D341Med (cell line): ENCODE measurements around the gene BRSK2.

Source experiments
- DNase-seq: peaks from one replicate; pipeline ENCODE4 v3.0.0; 2012; ENCODE audit warnings: low spot score

The BRSK2 gene

DNA sequence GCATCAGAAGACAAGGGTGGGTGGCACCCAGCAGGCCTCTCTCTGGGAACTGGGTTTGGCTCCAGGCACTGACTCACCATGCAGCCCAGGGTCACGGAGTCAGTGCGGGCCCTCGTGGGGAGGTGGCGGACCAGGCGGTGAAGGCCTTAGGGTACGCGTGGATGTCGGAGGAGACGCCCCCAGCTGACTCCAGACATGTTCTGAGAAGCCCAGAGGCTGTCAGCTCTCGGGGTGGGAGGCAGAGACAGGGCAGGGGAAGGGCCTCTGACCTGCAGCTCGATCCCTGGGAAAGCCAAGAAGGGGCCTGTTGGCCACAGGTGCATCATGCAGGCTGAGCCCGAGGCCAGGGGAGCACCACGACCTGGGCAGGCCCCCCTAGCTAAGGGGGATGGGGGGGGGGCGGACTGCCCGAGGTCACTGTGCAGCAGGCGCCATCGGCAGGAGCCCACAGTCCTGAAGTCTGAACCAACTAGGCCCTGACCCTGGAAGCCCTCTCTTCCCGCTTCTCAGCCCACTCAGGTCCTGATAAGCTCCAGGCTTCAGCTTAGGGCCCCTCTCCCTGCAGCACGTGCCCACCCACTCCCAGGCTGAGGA, 78.8 kb downstream of the BRSK2 start:
- DNase-seq = no peak

DNA sequence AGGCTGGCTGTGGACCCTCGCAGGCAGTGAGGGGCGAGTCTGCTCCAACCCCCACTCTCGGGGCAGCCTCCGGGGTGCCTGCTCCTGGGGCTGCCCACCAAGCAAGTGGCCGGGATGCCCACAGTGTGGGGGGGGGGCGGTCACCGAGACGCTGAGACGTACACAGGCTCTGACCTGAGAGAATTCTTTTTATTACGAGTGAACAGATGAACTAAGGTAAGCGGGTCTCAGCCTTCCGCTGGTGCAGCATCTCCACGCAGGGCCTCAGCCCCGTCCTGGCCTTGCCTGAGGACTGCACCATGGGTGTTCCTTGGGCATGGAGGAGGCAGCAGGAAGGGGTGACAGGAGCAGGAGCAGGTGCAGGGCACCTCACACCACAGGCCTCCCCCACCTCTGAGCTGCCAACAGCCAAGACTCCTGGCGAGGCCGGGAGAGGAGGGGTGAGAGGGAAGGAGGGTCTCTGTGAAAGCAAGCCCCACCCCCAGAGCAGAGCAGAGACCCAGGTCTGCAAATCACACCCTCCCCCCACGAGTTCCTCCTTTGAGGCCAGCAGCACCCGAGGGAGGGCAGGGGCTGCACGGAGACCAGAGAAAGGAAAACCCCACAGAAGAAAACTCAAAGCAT, 79.7 kb downstream of the BRSK2 start:
- DNase-seq = no peak

DNA sequence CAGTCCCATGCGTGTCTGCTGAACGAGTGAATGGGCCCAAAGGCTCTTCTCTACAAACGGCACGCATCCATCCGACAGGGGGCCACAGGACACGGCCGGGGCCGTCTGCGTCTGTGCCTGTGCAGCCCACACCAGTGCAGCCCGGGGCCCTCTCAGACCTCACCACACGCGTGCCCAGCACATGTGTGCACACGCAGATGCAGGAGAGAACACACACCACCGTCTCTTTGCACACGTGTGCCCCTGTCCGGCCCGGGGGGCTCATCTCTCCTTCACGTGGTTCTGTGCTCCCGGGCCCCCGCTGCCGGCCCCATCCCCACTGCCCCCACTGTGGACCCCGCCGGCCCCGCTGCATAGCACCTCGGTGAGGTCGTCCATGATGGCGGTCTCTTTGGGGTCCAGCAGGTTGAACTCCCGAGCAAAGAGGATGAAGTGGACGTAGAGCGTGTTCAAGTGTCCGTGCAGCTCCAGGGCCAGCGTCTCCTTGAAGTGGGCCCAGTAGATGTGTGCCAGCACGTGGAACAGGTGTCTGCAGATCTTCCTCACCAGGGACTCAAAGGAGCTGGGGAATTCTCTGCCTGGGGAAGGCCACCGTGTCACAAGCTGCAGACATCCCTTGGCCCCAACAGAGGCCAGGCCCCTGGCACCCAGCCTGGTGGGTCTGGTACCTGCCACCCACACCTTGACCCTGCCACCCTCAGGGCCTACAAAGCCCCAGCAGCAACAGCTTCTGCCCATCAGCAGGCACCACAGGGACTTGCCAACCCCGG, 80.4 kb downstream of the BRSK2 start:
- DNase-seq = no peak

DNA sequence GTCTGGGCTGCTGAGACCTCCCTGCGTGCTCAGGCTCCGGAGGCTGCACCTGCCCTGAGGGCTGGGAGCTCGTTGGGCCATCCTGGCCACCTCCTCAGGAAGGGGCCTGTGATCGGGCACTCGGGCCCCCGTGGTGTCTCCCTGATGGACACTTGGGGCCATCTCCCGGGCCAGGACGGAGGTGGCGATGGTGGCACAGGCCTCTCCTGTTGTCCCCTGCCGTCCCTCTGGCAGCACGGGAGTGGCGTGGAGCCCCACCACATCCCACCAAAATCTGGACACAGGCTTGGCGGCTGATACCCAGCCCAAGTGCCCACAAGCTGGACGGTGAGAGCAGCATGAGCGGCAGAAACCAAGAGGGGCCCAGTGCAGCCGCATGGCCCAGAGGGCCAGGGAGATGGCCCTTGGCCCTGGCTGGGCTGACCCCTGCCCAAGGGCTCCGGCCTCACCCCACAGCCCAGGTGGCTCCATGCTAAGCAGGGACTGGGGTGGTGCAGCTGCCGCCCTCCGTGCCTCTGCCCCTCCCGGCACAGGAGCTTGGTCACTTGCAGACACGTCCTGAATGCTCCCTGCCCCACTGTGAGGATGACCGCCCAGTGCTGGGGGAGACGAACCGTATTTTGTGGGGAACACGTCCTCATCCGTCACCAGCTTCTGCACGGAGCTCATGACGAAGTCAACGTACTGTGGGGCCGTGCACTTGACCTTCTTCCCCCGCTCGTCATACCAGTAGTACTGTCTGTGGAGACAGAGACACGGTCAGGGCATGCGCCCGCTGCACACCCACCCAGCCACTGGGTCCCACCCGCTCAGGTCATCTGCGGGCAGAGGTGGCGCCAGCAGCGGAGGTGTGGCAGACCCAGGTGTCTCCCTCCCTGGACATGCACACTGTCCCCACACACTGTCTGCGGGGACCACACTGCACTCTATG, 81.2 kb downstream of the BRSK2 start:
- no peak for DNase-seq

DNA sequence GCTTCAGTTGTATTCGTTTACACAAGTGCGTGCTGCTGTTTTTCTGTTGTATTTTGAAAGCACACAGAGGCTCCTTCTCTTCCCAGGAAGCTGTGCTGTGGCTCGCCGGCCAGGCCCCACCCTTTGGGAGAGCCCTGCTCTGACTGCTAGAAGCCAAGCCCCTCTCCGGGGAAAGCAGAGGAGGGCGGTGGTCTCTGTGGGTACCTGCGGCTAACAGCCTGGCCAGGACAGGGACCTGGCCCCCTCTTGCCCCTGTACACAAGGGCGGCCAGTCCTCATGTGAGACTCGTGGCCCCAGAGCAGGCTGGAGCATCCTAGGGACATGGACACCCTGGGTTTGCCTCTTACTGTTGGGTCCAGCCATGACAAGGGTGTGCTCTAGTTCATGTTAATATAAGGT, 82.0 kb downstream of the BRSK2 start:
- DNase-seq = no peak

DNA sequence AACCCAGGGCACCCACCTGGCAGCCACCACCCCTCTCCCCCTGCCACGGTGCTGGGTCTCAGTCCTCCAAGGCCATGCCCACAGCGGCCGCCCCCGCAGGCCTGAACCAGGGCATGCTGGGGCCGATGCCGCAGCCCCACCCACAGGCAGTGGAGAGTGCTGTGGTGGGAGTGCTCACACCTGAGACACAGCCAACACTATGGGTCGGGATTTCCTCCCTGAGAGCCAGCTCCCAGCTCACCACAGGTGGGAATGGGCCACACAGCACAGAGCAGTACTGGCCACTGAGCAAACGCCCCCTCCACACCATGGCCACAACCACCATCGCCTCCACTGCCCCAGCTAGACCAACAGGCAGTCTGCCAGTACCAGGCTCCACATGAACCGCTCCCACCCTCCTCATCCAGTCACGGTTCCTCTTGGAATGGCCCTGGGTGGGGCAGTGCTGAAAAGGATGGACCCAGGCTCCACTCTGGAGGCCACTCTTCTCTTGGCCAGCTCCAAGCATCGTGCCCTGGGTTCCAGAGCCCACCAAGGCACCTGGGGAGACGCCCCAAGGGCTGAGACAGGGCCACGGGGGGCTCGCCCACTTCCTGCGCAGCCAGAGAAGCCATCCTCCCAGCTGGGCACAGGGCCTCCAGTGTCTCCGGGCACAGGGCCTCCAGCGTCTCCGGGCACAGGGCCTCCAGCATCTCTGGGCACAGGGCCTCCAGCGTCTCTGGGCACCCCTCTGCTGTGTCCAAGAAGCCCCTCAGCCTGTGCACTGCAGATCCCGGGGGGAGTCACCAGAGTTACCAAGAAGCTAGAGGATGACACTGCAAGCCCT, 82.7 kb downstream of the BRSK2 start:
- DNase-seq = no peak

DNA sequence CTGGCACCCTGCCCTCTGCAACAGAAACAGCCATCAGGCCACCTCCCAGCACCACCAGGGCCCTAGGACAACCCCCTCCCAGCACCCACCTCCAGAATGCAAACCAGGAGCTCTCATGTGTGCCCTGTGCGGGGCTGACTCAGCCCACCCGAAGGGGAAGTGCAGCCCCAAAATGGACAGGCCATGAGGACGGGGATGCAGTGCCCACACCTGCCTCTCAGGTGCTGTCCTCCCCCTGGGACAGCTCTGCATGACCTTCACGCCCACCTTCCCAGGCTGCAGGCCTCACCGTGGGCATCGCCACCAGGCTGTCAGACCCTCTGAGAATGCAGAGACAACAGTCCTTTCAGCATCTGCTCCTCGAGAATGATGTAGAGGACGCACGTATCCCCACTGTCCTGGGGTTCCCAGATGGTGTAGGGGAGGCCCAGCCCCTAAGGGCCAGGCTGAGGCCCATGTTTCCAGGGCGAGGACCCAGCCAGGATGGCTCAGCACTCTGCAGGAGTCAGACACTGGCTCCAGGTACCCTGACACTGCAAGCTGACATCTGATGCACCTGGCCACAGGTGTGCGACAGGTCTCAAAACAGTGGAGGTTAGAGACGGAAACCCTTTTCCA, 83.4 kb downstream of the BRSK2 start:
- DNase-seq = no peak

DNA sequence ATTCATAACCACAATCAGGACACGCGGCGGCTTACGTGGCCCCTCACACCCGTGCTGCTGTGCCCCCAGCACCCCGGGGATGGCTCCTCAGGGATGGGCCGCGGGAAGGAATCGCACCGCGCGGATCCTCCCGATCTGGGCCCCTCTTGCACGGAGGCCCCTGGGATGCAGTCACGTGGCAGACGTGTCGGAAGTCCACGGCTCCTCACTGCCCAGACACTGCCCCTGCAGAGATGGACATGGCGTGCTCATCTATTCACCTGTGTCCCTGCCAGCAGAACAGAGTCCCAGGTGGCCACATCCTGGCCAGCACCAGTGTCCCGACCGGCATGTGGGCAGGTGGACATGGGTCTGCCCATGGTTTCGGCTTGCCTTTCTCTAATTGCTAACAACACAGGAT, 84.1 kb downstream of the BRSK2 start:
- DNase-seq = no peak

DNA sequence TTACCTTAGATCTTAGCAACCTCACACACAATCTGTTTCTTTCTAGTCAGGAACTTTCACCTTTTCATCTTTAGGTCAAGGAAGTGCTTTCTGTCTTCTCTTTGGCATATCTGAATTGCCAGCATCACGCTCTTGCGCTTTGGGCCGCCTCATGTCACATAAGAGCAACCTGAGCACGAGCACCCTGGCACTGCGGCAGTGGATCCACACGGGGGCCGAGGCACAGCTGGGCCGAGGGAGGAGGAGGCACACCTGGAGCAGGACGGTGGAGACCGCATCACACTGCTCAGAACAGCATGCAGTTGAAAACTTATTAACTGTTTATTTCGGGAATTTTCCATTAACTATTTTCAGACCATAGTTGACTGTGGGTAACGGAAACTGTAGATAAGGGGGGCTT, 86.1 kb downstream of the BRSK2 start:
- DNase-seq = no peak

DNA sequence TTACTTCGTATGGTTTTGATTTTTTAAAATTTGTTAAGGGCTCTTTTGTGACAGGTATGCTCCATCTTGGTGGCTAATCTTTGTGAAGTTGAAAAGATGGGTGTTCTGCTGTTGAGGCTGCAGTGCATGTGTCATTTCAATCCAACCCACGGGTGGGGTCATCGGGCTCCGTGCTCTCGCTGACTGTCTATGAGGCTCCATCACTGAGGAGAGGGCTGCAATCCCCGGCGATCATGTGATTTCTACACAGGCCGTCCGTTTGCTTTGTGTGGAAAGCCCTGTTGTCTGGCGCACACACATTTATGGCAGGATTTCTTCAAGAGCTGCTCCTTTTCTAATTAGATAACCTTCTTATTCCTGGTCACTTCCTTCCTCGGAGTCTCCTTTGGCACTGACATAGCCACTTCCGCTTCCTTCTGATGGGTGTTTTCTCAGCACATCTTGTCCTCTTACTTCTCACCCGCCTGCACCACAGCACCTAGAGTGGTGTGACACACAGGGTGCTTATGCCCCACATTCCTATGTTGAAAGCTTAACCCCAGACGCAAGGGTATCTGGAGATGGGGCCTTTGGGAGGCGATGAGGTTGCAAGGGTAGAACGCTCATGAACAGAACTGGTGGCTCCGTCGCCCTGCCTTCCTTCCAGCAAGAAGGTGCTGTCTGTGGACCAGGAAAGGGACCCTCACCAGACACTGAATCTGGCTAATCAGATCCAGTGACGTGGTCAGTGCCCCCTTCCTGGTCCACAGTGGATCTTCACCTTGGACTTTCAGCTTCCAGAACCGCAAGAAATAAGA, 87.4 kb downstream of the BRSK2 start:
- no peak for DNase-seq

DNA sequence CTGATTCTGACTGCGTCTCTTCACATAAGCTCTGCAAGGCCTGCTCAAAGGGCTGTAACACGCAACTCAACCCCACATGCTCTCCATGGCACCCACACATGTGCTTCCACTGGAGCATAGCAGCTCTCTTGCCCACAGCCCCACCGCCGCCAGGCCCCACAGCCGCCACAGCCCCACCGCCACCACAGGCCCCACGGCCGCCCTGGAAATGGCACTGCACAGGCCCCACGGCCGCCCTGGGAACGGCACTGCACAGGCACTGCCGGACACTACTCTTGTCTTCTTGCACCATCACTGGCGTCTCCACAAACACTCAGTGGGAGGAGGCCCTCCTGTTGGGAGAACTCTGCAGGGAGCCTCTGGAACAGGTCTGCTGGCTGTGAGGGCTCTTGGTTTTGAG, 88.3 kb downstream of the BRSK2 start:
- DNase-seq = no peak

DNA sequence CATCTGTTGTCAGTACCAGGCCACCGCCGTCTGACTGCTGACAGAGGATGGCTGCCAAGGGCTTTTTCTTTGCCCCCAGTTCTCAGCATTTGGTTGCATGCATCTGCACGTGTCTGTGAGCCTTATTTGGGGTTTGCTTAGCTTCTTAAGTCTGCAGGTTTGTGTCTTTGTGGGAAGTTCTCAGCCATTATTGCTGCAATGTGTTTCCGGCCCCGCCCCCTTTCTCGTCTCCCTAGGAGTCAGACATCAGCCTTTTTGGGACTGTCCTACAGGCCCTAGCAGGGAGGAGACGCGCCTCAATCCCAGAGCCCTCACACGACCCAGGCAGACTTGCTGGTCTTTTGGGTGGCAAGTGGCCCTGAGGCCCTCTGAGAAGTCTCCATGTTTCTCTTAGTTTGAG, 88.8 kb downstream of the BRSK2 start:
- DNase-seq = no peak

DNA sequence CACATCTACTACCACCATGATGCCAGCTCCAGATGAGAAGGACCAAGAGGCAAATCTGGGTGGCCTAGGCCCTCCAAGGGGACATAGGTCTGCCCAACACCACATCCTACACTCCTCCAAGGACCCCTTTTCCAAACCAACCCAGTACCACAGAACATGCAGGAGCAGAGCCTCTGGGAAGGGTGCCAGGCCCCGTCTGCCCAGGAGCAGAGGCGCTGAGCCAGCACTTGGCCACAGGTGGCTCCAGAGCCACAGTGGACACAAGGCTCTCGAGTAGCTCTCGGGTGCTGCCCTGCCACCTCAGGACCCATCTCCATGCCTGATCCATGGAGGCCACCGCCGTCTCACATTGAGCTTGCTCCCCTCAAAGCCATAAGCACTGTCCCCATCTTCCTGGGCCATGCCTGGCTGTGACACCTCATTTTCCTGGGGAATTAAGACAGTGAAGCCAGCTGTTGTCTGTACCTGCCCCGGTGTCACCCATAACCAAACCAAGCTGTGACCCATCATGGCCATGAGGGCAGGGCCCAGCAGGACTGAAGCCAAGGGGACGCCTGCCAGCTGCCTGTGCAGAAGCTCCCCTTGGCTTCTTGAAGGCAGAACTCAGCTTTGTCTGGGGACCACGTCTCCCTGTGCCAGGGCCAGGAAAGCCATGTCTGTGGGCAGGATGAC, 89.4 kb downstream of the BRSK2 start:
- no peak for DNase-seq

DNA sequence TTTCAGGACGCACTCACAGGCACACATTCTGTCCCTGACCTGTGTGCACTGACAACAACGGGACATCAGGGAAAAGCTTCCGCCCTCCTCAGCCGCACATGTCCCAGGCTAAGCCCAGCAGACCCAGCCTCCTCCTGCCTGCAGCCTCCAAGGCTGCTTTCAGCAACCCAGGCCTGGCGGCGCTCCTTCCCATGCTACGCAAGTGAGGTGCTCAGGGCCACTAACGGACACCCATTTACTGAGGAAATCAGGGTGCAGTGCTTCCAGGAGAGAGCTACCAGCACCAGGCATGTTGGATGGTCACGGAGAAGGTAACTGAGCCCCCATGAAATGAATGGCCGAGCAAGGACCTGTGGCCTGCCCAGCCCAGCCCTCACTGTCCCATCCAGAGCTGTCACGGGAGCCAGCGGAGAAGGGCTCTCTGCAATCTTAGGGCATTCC, 90.0 kb downstream of the BRSK2 start:
- DNase-seq = no peak

DNA sequence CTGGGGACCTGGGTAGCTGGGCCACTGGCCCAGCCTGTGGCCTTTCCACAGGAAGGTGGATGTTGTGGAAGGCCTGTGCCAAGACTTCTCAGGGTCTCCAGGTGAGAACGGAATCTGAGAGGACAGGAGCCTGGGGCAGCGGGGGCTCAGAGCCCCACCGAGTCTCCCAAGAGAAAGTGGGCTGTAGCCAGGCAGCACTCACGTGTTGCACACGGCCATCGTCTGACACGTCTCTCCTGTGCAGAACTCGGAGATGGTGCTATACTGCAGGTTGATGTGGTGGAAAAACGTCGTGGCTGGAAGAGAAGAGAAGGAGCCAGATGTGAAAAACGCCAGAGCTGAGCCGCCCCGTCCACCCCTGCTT, 90.4 kb downstream of the BRSK2 start:
- DNase-seq = no peak

DNA sequence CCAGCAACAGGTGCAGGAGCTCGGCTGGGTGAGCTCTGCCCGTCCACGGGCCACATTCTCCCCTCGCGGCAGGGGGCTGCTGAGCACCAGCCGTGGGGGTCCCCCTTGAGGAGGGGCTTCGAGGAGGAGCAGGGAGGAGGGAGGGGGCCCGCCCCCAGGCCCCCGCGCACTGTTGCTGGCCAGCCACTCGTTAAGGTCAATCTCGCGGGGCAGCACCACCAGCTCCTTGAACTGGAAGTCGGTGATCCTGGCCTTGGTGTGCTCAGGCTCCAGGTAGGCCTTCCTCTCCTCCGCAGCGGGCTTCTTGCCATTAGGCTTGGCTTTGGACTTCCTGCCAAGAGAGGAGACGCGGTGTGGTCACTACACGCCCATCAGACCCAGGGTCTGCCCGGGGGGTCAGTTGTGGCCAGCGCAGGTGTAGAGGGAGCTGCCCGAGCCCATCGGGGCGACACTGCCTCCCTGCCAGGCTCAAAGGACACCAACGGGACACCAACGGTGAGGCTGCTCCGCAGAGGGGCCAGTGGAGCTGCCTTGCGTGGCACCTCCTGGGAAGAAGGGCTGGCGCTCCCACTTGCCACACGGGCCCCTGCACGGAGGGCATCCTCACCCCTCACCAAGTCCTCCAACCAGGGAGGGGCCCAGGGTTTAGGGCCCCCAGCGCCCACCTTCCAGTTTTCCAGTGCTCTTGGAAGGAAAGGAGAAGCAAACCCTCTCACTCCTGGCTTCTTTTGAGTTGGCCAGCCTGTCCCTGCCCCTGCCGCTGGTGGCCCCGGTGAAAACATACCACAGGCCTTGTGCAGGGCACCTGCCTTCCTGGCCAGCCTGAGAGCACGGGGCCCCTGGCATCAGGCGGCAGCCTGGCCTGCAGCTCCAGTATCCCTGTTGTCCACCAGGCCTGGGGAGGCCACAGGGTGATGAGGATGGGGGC, 91.1 kb downstream of the BRSK2 start:
- DNase-seq = no peak

DNA sequence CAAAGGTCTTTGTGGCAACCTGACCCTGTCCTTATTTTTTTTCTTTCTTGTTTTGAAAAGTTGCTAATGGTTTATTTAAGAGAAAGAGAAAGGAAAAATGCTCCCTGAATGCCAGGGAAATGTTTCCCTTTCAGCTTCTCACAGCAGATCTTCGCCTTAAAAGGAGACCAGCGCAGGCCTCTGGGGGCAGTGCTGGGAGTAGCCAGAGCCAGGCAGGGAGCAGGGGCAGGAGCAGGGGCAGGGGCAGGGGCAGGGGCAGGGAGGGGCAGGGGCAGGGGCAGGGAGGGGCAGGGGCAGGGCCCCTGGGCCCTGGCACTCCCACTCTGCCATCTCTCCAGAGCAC, 91.7 kb downstream of the BRSK2 start:
- DNase-seq = no peak

DNA sequence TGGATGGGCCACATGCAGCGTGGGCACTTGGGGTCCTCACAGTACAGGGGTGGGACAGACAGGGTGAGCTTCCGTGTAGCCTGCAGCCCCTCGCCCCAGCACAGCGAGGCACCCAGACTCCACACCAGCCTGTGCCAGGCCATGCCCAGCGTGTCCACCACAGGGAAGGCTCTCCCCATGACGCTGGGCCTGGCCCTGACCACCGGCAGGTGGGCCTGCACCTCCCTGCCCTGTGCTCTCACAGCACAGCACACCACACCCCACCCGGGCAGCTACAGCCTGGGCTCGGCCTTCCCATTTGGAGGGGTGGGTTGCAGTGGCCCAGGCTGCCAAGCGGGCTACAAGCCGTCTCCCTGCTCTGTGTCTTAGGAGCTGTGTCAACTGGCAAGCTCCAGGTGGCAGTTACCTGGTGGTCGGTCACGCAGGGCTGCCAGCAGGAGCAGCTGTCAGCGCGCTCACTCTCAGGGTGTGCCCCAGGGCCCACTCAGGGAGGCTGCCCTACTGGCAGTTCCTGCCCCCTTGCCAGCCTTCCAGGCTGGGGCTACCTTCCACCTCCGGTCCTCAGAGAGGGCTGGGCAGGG, 92.2 kb downstream of the BRSK2 start:
- no peak for DNase-seq
